GM12864 (cell line): ENCODE measurements around the gene NOL4L.
"Not testable (repeated sequence)": the region's sequence is repeated elsewhere in the genome, so short reads cannot be mapped to it uniquely, and the experiment has no call there.

ENCODE experiments used
- DNase-seq: peaks from one replicate; pipeline ENCODE4 v3.0.0-alpha.2; 2011; ENCODE audit warnings: low read depth
- H3K4me3 ChIP-seq: 2 replicates; pipeline ENCODE4 v1.5.1; 2011; ENCODE audit warnings: mild to moderate bottlenecking, low read depth, low read length, control low read depth
- CTCF ChIP-seq: IDR thresholded peaks from 2 replicates; pipeline ENCODE4 v1.5.1; 2011; ENCODE audit warnings: low read depth, mild to moderate bottlenecking, moderate library complexity, low read length, control low read depth, inconsistent platforms; ENCODE audit errors: missing control alignments

Gene NOL4L

GRCh38 chr20:32594204-32594603 is 9.1 kb upstream of the NOL4L start:
- DNase-seq, result no peak
- H3K4me3 ChIP-seq, result no peak overlapping the region
- no peak for TF ChIP-seq CTCF

- H3K4me3 ChIP-seq, DNase-seq: not testable (repeated sequence)
Measured at GRCh38 chr20:32592616-32593015, 7.5 kb upstream of the NOL4L start.

- H3K4me3 ChIP-seq, result no peak overlapping the region
- no peak for TF ChIP-seq CTCF
- no peak for DNase-seq
Measured at GRCh38 chr20:32592022-32592421, 6.9 kb upstream of the NOL4L start.

- no peak overlapping the region for H3K4me3 ChIP-seq
- no peak for TF ChIP-seq CTCF
Measured at GRCh38 chr20:32589769-32590168, 4.6 kb upstream of the NOL4L start.

GRCh38 chr20:32589256-32589655 is 4.1 kb upstream of the NOL4L start:
- TF ChIP-seq CTCF, result no peak
- no peak overlapping the region for H3K4me3 ChIP-seq
- DNase-seq, result no peak

More at GRCh38 chr20:32589769-32590168, 4.6 kb upstream of the NOL4L start:
- no peak for DNase-seq

GRCh38 chr20:32588040-32588439 is 2.9 kb upstream of the NOL4L start:
- H3K4me3 ChIP-seq, result no peak overlapping the region
- DNase-seq, result no peak
- TF ChIP-seq CTCF, result no peak

GRCh38 chr20:32586291-32586690 is 1.2 kb upstream of the NOL4L start:
- H3K4me3 ChIP-seq, result no peak overlapping the region
- TF ChIP-seq CTCF, result no peak
- DNase-seq, result no peak
